Amniotic stem cell (primary cell): Measurements from ENCODE around the gene CHST11.
"Not testable (repeated sequence)": the region's sequence is repeated elsewhere in the genome, so short reads cannot be mapped to it uniquely, and the experiment has no call there.

Experiments
- DNase-seq: peaks from one replicate; lab custom pipeline; 2025; lab: John Stamatoyannopoulos, UW

Gene CHST11

GRCh38 chr12:104604070-104604994, 147.6 kb downstream of the CHST11 start:
- DNase-seq: peak; percentile 83

- no peak for DNase-seq
Measured at GRCh38 chr12:104604995-104605675, 148.4 kb downstream of the CHST11 start.

- no peak for DNase-seq
Measured at GRCh38 chr12:104605685-104606084, 148.9 kb downstream of the CHST11 start.

GRCh38 chr12:104608998-104609397, 152.2 kb downstream of the CHST11 start:
- DNase-seq: no peak

GRCh38 chr12:104609445-104609844, 152.7 kb downstream of the CHST11 start:
- DNase-seq: no peak

GRCh38 chr12:104610513-104611235, 153.9 kb downstream of the CHST11 start:
- DNase-seq: no peak

GRCh38 chr12:104611671-104612070, 154.9 kb downstream of the CHST11 start:
- no peak for DNase-seq

- not testable (repeated sequence) for DNase-seq
Measured at GRCh38 chr12:104613372-104613771, 156.6 kb downstream of the CHST11 start.

GRCh38 chr12:104615048-104615561, 158.4 kb downstream of the CHST11 start:
- no peak for DNase-seq

GRCh38 chr12:104618691-104619090, 161.9 kb downstream of the CHST11 start:
- no peak for DNase-seq

GRCh38 chr12:104619305-104619704, 162.6 kb downstream of the CHST11 start:
- no peak for DNase-seq

- no peak for DNase-seq
Measured at GRCh38 chr12:104620837-104621531, 164.2 kb downstream of the CHST11 start.

- no peak for DNase-seq
Measured at GRCh38 chr12:104622928-104623327, 166.2 kb downstream of the CHST11 start.

GRCh38 chr12:104623883-104624282, 167.1 kb downstream of the CHST11 start:
- DNase-seq: no peak

GRCh38 chr12:104624529-104624928, 167.8 kb downstream of the CHST11 start:
- no peak for DNase-seq

GRCh38 chr12:104626069-104626837, 169.5 kb downstream of the CHST11 start:
- no peak for DNase-seq

GRCh38 chr12:104627231-104627989, 170.7 kb downstream of the CHST11 start:
- DNase-seq: no peak

GRCh38 chr12:104627990-104628830, 171.5 kb downstream of the CHST11 start:
- no peak for DNase-seq

- no peak for DNase-seq
Measured at GRCh38 chr12:104628831-104629135, 172.0 kb downstream of the CHST11 start.
